Stimulated activated CD4-positive, alpha-beta T cell treated with anti-CD3 and anti-CD28 coated beads, TNF-alpha, amount 100 ng/mL, for 4 hours (primary cell): ENCODE data around the gene RSPH3.
"Not testable (repeated sequence)": the region's sequence is repeated elsewhere in the genome, so short reads cannot be mapped to it uniquely, and the experiment has no call there.

Experiments
- DNase-seq, 3 experiments: peaks; one replicate each; pipeline ENCODE4 v3.0.0-alpha.2; 2020; ENCODE audit warnings: low read depth in 3 of 3

RSPH3 gene, protein sequence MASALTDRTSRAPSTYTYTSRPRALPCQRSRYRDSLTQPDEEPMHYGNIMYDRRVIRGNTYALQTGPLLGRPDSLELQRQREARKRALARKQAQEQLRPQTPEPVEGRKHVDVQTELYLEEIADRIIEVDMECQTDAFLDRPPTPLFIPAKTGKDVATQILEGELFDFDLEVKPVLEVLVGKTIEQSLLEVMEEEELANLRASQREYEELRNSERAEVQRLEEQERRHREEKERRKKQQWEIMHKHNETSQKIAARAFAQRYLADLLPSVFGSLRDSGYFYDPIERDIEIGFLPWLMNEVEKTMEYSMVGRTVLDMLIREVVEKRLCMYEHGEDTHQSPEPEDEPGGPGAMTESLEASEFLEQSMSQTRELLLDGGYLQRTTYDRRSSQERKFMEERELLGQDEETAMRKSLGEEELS

DNA sequence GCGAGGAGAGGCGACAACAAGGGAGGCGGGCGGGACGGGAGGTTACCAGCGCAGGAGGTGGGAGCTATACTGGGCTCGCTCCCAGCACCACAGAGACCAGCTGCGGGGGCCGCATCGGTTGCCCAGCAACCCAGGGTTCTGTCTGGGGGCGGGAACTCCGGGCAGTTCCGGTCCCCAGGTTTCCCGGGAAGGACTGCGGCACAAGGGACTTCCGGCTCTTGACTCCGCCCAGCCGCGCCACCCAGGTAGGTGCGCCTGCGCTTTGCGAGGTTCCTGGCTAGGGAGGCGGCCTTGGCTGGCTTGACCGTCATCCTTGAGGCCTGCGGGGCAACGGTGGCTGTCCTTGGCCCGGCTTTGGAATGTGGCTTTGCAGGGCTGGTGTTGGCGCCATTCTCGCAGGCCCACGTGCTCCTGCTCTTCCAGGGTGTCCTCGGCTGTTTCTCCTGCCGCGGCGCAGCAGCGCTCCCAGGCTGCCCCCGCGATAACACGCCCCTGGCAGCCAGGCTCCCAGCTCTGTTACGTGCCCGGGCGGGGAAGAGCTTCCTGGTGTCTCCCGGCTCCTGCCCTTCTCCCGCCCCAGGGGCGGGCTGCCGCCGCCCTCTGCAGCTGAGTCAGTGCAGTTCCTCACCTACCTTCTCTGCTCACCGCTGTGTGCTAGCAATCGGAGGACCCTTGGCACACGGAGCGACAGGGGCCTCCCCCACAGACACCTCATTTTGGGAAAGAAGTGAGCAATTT is at the start of gene RSPH3:
Gene RSPH3 (minus strand): TSS at position 537 of the 738 bp plus-strand sequence. CDS start 652 bp downstream, outside the sequence.
- DNase-seq: peak; percentile 79 to 85 (median 83)

DNA sequence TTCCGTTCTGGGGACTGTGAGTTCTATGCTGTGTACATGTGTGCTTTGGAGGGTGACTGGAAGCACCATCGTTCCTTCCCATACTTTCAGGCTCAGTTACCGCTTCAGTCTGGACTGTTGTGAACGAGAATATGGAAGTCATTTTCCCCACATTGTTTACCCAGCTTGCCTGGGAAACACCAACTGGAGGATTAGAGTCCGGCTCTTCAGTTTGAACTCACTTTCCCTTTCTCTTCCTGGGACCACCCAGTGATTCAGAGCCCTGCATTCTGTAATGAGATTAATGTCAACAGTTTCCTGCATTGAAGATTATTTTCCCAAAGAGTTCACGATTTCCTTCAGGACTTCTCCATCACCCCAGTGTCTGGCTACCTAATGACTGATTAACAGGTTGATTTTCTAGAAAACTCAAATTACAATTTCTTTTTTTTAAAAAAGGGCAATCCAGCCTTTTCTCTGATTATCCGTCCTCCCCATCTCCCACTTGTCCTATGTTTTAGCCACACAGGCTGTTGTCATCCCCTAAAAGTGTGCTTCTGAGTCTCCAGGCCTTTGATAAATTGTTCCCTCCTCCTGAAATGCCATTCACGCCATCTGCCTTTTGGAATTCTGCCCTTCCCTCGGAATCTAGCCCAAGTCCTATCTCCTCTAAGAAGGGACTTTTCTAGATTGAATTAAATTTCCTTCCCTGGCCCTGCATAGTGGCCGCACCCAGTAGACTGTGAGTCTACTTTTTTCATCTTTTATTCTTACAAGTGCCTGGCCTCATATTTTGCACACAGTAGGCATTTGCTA is 48.1 kb upstream of the RSPH3 start:
- DNase-seq: no peak

DNA sequence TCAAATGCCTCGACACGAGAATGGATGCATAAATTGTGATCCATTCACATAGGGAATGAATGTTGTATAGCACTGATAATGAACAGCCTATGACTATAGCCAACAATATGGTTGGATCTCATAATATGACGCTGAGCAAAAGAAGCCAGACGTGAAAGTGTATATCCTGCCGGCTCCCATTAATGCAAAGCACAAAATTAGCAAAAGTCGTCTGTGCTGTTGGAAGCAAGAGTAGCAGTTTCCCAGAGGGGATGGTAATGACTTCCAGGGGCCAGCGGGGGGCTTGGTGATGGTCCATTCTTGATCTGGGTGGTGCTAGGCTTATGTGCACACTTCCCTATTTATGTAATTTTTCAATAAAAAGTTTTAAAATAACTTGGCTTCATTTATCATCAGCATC is 45.8 kb upstream of the RSPH3 start:
- no peak for DNase-seq

DNA sequence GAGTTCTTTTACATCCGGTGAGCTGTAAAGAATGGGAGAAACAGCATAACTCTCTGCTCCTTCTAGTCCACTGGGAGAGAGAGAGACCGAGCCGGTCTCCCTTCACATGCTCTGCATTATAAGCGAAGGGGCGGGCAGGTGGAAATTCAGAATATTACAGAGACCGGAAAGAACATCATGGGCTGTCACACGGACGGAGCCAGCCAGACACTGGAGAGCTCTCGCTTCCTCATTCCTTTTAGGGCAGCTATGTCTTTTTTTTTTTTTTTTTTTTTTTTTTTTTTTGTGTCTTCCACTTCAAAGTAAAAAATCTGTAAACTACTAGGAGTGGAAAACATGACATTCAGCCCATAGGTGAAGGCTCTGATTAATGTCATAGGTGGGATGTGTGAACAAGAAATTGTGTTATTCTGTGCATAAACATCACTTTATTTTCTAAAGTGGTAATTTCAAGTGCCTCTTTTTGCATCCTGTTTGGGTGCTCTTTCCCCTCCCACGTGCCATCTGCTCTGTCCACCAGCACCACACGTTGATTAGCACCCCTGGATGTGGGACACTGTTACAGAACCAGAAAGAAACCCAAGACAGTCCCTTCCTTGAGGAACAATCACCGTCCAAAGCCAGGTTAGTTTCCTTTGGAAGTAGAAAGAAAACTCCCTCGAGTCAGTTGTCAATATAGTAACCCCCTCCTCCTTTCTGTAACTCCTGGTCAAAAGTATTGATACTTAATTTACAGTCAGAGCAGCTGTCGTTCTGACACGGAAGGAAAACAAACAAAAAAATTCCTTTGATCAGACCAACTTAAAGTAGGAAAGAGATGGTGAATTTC is 45.1 kb upstream of the RSPH3 start, which contains the start of gene TAGAP:
Gene TAGAP (minus strand): TSS at position 93 of the 829 bp plus-strand sequence. CDS start 845 bp downstream, outside the sequence.
- DNase-seq: peak; percentile 54 to 87 (median 71)

DNA sequence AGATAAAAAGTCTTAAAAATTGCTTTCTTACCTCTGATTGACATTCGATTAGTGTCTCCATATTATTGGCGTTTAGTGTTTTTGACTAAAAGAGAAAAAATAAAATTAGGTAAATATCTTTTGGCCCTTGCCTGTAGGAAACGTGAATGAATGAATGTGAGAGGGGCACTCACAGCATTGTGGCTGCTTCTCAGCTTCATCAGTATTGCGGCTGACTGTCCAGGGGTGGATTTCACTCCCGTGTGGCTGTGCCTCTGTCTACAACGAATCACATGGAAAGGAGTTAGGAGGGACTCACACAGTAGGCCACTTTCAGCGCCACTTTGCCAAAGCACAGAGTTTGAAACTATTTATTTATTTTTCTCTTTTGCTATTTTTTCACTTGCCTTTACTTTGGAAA is 43.9 kb upstream of the RSPH3 start:
- no peak for DNase-seq

DNA sequence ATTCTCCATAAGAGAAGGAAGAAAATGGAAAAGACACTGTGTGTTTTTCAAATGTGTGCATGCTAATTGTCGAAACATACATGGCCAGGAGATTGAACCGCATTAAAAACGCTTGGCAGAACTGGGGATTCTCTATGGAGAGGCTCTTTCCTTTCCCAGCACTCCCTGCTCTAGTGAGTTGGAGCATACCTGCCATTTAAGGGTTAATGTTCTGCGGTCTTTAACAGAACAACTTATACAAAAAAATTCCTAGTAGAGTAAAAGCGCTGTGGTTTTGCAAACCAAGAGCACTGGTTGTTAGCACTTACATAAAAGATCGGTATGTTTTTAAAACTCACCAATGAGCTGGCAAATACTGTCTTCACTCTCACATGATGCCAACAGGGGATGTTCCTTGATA is 43.2 kb upstream of the RSPH3 start:
- DNase-seq: no peak

DNA sequence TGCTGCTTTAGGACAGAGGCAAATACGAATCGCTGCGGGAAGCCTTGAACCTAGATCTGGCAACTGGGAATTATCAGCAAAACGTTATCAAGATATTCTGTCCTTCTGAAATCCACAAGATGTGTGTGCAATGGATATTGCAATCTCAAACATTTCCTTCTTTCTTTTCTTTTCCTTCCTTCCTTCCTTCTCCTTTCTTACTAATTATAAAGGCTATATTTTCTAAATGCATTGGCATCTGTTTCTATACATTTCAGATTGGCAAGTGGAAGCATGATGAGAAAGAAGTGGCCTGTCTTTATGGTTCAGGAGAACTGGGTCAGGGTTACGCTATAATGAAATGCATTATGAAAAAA is 42.8 kb upstream of the RSPH3 start:
- DNase-seq: no peak

DNA sequence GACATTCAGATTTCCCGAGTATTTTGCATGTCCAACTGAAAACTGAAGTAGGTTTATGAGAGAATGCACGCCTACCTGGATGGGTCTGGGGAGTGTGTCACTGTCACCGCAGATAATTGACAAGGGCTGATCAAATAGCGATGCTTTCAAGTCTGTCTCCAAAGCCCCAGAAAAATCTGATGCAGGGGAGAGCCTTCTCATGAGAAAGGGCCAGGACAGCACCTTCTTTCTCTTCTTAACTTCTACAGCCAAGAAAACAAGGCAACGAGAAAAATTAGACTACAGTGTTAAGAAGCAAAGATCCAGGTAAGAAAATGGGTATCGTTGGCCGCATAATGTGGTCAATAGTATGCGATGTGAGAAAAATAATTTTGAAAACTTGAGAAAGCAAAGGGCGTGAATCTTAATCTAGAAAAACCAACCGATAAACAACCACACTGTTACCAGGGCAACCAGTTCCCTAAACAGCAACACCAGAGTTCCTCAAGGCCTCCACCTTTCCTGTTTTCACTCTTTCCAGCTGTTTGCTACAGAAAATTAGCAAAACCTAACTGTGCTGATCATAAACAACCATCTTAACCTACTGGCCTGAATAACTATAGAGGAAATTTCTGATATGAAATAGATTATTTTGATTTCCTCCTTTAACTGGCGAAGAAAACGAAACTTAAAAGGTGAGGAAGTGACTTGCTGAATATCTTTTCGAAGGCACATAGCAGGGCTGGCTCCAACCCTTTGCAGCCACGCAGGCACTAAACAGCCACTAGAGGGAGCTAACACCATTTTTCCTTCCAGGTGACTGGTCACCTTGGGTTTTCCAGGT is 42.2 kb upstream of the RSPH3 start:
- DNase-seq: peak in 2 of 3 experiments; percentile 53 to 64

DNA sequence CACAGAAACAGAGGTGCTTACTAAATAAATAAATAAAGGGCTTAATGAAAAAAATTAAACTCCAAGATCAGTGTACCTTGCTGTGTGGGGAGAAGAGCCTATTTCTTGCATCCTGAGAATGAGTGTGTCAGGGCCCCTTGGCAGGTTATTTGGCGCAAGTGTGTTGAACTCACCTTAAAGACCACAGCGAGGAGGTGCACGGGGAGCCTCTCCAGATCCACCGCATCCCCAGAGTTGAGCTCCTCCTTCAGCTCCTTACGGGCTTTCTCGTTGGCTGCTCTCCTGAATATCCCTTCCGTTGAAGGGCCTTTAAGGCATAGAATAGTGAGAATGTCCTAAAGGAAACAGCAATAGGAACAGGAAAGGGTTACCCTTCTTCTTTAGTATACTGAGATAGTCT is 41.2 kb upstream of the RSPH3 start:
- DNase-seq: no peak

DNA sequence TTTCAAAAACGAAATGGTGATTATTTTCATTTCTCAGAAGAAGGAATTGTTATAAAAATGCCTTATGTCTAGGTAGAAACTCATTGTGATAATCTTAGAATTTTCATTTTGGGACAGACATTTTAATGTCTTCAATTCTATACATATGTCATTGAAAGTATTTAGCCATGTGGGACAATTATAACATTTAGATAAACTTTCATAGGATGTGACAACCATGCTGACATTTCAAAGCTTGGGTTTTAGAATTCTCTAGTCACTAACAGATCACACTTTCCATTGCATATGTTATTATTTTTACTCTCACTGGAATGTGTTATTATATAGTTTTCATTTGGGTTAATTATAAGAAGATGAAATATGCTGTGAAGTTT is 39.9 kb upstream of the RSPH3 start:
- no peak for DNase-seq

DNA sequence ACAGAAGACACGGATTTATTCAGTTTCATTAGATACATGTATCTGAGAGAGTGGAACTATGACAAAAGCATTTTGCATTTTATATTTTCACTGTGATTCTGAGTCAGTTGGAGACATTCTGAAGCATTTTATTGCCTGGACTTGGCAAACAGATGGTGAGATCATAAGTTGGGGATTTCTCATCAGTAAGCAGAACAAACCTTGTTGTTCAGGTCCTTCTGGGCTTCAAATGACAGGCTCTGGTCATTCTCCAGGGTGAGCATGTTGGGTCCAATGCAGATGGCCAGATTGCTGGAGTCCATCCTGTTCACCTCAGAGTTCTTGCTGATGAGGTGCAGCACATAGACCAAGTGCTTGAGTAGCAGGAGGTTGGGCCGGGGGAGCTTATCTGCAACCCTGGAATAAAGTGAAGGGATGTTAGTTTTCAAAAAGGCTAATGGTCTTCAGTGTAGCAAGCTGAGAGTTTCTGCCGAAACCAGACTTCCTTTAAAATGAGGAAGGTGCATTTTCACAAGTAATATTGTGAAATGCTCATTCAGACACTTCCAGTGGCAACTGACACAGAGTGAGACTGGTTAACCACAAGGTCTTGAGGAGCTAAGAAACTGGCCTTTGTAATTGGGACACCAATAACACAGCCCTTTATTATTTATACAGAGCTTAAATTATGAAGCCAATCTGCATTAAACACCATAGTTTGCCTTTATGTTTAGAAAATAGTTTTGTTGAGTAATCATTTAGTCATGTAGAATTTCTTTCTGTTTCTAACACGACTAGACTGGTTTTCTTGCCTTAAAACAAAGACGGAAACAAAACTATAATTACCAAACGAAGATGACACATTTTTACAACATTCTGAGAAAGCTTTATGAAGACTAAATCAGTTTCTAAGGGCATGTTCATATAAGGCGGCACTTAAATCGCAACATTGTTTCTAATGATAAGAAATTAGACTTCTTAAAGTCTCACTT is 39.2 kb upstream of the RSPH3 start:
- no peak for DNase-seq

DNA sequence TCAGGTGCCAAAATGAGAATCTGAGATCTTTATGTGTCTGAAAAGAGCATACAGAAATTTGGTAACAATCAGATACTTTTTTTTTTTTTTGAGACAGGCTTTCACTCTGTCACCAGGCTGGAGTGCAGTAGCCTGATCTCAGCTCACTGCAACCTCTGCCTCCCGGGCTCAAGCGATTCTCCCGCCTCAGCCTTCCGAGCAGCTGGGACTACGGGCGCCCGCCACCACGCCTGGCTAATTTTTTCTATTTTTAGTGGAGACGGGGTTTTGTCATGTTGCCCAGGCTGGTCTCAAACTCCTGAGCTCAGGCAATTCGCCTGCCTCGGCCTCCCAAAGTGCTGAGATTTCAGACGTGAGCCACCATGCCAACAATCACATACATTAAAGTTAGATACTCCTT is 38.3 kb upstream of the RSPH3 start:
- DNase-seq: not testable (repeated sequence)

DNA sequence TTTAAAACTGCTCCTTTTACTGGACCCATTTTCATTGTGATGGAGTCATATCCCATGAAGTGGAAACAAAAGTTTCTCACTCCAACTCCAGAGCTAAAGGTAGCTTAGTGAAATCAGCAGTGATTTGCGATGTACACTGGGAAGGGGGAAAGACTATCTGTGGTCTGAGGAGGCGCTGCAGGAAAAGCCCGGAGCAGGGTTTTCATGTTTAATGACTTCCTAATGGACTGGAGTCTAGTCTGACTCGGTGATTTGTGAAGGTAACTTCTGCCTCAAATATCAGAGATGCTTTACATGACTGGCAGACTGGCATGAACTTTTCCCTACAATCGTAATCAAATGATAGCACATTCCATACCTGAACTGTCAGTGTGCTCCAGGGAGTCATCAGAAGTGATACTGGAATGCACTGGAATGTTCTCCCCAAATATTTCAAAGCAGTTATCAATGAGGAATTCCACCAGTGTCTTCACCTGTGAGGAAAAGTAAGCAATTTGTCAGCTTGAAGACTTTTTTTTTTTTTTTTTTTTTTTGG is 37.8 kb upstream of the RSPH3 start:
- DNase-seq: no peak

DNA sequence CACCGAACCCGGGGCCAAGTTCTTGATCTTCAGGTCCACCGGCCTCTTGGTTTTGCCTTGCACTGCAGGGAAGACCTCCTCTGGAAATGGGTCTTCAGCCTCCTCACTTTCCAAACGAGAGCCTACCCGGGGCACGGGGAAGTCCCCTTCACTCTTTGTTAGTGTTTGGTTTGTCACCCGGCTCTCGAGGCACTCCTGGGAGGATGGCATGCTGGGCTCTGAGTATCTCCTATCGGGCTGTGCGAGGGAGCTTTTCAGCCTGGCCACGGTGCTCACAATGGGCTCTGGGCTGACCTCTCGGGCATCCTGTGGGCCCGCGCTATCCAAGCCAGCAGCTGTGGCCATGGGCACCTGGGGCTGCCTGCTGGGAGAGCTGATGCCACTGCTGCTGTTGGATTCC is 36.7 kb upstream of the RSPH3 start:
- no peak for DNase-seq

DNA sequence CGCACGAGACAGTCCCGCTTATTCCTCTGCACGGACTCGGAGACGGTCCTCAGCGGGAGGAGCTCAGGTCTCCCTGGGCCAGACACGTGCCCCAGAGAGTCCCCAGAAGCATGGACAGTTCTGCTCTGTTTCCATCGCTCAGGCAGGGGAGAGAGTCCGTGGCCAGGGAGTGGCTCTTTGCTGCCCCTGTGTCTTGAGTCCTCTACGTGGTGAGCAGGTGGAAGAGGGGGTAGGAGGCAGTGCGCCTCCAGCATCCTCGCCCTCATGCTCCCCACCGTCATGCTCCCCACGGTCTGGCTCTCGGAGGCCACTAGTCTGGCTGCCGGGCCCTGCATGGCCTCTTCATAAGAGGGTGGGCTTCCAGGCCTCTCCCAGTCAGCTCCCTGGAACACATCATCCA is 35.9 kb upstream of the RSPH3 start:
- DNase-seq: no peak

DNA sequence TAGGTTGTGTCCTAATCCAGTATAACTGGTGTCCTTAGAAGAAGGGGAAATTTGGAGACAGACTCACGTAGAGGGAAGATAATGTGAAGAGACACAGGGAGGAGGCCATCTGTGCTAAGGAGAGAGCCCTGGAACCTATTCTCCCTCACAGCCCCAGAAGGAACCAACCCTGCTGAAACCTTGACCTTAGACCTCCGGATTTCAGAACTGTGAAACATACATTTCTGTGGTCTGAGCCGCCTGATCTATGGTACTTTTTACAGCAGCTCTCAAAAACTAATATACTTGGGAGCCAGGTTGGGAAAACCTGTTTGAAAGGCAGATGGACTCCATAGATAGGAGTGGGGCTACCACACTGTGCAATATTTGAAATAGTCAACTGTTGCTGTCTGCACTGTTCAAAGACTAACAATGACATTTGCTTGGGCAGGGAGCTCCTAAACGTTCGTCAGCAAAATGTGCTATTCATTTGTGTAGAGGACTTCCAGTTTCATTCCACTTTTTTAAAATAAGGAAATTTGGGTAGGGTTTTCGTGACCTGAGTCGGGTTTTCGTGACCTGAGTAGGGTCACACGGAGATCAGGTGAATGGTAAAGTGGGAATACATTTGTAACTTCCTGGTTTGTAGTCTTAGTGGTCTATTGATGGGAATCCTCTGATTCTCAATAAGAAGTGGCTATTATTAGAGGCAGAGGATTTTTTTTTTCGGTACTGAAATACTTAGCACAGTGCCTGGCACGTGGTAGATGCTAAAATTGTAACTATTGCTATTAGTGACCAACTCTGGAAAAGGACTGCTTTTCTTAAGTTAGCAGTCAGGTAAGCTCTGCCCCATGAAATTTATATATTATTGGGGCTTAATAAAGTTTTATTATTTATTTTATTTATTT is 33.4 kb upstream of the RSPH3 start:
- no peak for DNase-seq

DNA sequence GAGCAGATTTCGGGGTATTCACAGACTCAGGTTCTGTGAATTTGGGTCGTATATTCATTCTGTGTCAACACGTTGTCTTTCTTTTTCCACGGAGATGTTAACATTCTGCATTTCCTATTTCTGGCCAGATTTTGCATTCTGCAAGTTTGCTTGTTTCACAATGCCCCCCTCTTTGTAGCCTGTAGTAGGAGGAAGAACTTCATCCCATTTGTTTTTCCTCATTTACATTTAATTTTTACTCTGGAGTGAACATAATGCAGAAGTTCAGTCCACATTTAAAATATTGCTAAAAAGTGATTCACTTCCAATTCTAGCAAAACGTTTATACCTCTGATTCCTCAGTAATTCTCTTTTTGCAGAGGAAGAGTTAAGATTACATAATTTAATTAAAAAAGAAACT is 31.8 kb upstream of the RSPH3 start:
- DNase-seq: no peak

DNA sequence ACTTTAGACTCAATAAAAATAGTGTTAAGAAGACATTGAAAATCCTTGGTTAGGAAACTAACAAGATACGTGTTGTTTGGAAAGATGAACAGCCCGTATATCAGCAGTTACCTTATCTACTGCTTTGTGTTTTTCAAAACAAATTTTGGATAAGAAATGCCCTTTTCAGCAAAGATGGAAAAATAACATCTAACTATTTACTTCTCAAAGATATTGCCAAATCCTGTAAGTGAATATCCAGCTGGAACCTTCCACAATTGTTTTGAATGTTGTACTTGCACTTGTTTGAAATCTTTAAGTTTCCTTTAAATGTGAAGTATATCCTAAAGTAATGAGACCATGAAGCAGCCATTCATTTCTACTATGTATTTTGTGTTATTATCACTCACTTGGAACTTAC is 30.2 kb upstream of the RSPH3 start:
- no peak for DNase-seq
